ENCODE data around the gene ERN2.
"Not testable (repeated sequence)": the region's sequence is repeated elsewhere in the genome, so short reads cannot be mapped to it uniquely, and the experiment has no call there.

ERN2 gene

GRCh38 chr16:23724096-23724784, 11.2 kb upstream of the ERN2 start:
- H3K27me3 ChIP-seq (ENCODE audit: control insufficient read depth in 5 of 5, insufficient read depth in 4 of 5, low read length in 5 of 5), result no peaks in the 10 kb centered on the region
- H3K9me3 ChIP-seq (ENCODE audit: control insufficient read depth in 5 of 5, low read length in 5 of 5), result peaks cover 0 to 8% (median 6%) of the 10 kb centered on the region in 5 donors
- no peak overlapping the region for H3K27ac ChIP-seq (ENCODE audit: low read depth, low read length)
- H3K9ac ChIP-seq (ENCODE audit: low read length in 5 of 5), result no peak overlapping the region
- H3K36me3 ChIP-seq (ENCODE audit: control insufficient read depth in 5 of 5, insufficient read depth in 5 of 5, low read length in 5 of 5), result no peaks in the 10 kb centered on the region
- peaks cover 0 to 5% (median 0%) of the 10 kb centered on the region in 5 donors for H3K4me1 ChIP-seq (ENCODE audit: control insufficient read depth in 5 of 5, insufficient read depth in 5 of 5, low read length in 5 of 5)
- H3K4me3 ChIP-seq (ENCODE audit: low read depth in 1 of 5, low read length in 5 of 5), result no peak overlapping the region

- H3K27me3 ChIP-seq (ENCODE audit: control insufficient read depth in 5 of 5, insufficient read depth in 4 of 5, low read length in 5 of 5); H3K9ac ChIP-seq (ENCODE audit: low read length in 5 of 5); H3K9me3 ChIP-seq (ENCODE audit: control insufficient read depth in 5 of 5, low read length in 5 of 5); H3K36me3 ChIP-seq (ENCODE audit: control insufficient read depth in 5 of 5, insufficient read depth in 5 of 5, low read length in 5 of 5); H3K4me1 ChIP-seq (ENCODE audit: control insufficient read depth in 5 of 5, insufficient read depth in 5 of 5, low read length in 5 of 5); H3K4me3 ChIP-seq (ENCODE audit: low read depth in 1 of 5, low read length in 5 of 5); H3K27ac ChIP-seq (ENCODE audit: low read depth, low read length): not testable (repeated sequence)
These were observed 9.7 kb upstream of the ERN2 start for GRCh38 chr16:23722613-23723240.

- Histone ChIP-seq H3K27ac (ENCODE audit: low read depth, low read length) (no peak overlapping the region), H3K9ac (ENCODE audit: low read length in 5 of 5) (no peak overlapping the region), H3K9me3 (ENCODE audit: control insufficient read depth in 5 of 5, low read length in 5 of 5) (no peaks in the 10 kb centered on the region), H3K4me1 (ENCODE audit: control insufficient read depth in 5 of 5, insufficient read depth in 5 of 5, low read length in 5 of 5) (peaks cover 0 to 6% (median 2%) of the 10 kb centered on the region in 5 donors), H3K4me3 (ENCODE audit: low read depth in 1 of 5, low read length in 5 of 5) (no peak overlapping the region), H3K27me3 (ENCODE audit: control insufficient read depth in 5 of 5, insufficient read depth in 4 of 5, low read length in 5 of 5) (peaks cover 18 to 25% (median 23%) of the 10 kb centered on the region in 5 donors), H3K36me3 (ENCODE audit: control insufficient read depth in 5 of 5, insufficient read depth in 5 of 5, low read length in 5 of 5) (no peaks in the 10 kb centered on the region)
These were observed 3.5 kb upstream of the ERN2 start for GRCh38 chr16:23716484-23716883.

GRCh38 chr16:23711785-23712184, 1.2 kb downstream of the ERN2 start:
- peaks cover 5 to 19% (median 14%) of the 10 kb centered on the region in 5 donors for H3K9me3 ChIP-seq (ENCODE audit: control insufficient read depth in 5 of 5, low read length in 5 of 5)
- no peak overlapping the region for H3K4me3 ChIP-seq (ENCODE audit: low read depth in 1 of 5, low read length in 5 of 5)
- H3K36me3 ChIP-seq (ENCODE audit: control insufficient read depth in 5 of 5, insufficient read depth in 5 of 5, low read length in 5 of 5), result no peaks in the 10 kb centered on the region
- H3K27ac ChIP-seq (ENCODE audit: low read depth, low read length), result no peak overlapping the region
- peaks cover 18 to 29% (median 23%) of the 10 kb centered on the region in 5 donors for H3K27me3 ChIP-seq (ENCODE audit: control insufficient read depth in 5 of 5, insufficient read depth in 4 of 5, low read length in 5 of 5)
- H3K9ac ChIP-seq (ENCODE audit: low read length in 5 of 5), result no peak overlapping the region
- H3K4me1 ChIP-seq (ENCODE audit: control insufficient read depth in 5 of 5, insufficient read depth in 5 of 5, low read length in 5 of 5), result peaks cover 0 to 6% (median 2%) of the 10 kb centered on the region in 5 donors

- Histone ChIP-seq H3K27ac (ENCODE audit: low read depth, low read length) (no peak overlapping the region), H3K9ac (ENCODE audit: low read length in 5 of 5) (no peak overlapping the region), H3K4me1 (ENCODE audit: control insufficient read depth in 5 of 5, insufficient read depth in 5 of 5, low read length in 5 of 5) (peaks cover 0 to 6% (median 2%) of the 10 kb centered on the region in 5 donors), H3K4me3 (ENCODE audit: low read depth in 1 of 5, low read length in 5 of 5) (no peak overlapping the region), H3K36me3 (ENCODE audit: control insufficient read depth in 5 of 5, insufficient read depth in 5 of 5, low read length in 5 of 5) (no peaks in the 10 kb centered on the region), H3K9me3 (ENCODE audit: control insufficient read depth in 5 of 5, low read length in 5 of 5) (peaks cover 5 to 19% (median 14%) of the 10 kb centered on the region in 5 donors), H3K27me3 (ENCODE audit: control insufficient read depth in 5 of 5, insufficient read depth in 4 of 5, low read length in 5 of 5) (peaks cover 20 to 32% (median 23%) of the 10 kb centered on the region in 5 donors)
These were observed 2.5 kb downstream of the ERN2 start for GRCh38 chr16:23710504-23710903.

- peaks cover 0 to 6% (median 2%) of the 10 kb centered on the region in 5 donors for H3K4me1 ChIP-seq (ENCODE audit: control insufficient read depth in 5 of 5, insufficient read depth in 5 of 5, low read length in 5 of 5)
- peaks cover 20 to 33% (median 23%) of the 10 kb centered on the region in 5 donors for H3K27me3 ChIP-seq (ENCODE audit: control insufficient read depth in 5 of 5, insufficient read depth in 4 of 5, low read length in 5 of 5)
- no peaks in the 10 kb centered on the region for H3K36me3 ChIP-seq (ENCODE audit: control insufficient read depth in 5 of 5, insufficient read depth in 5 of 5, low read length in 5 of 5)
- H3K4me3 ChIP-seq (ENCODE audit: low read depth in 1 of 5, low read length in 5 of 5), result no peak overlapping the region
- H3K9ac ChIP-seq (ENCODE audit: low read length in 5 of 5), result no peak overlapping the region
- no peak overlapping the region for H3K27ac ChIP-seq (ENCODE audit: low read depth, low read length)
- peaks cover 5 to 19% (median 14%) of the 10 kb centered on the region in 5 donors for H3K9me3 ChIP-seq (ENCODE audit: control insufficient read depth in 5 of 5, low read length in 5 of 5)
These were observed 3.0 kb downstream of the ERN2 start for GRCh38 chr16:23710008-23710407.

- Histone ChIP-seq H3K27me3 (ENCODE audit: control insufficient read depth in 5 of 5, insufficient read depth in 4 of 5, low read length in 5 of 5) (peaks cover 19 to 35% (median 23%) of the 10 kb centered on the region in 5 donors), H3K4me3 (ENCODE audit: low read depth in 1 of 5, low read length in 5 of 5) (no peak overlapping the region), H3K27ac (ENCODE audit: low read depth, low read length) (no peak overlapping the region), H3K36me3 (ENCODE audit: control insufficient read depth in 5 of 5, insufficient read depth in 5 of 5, low read length in 5 of 5) (no peaks in the 10 kb centered on the region), H3K4me1 (ENCODE audit: control insufficient read depth in 5 of 5, insufficient read depth in 5 of 5, low read length in 5 of 5) (peaks cover 0 to 6% (median 2%) of the 10 kb centered on the region in 5 donors), H3K9ac (ENCODE audit: low read length in 5 of 5) (no peak overlapping the region), H3K9me3 (ENCODE audit: control insufficient read depth in 5 of 5, low read length in 5 of 5) (peaks cover 5 to 19% (median 14%) of the 10 kb centered on the region in 5 donors)
These were observed 3.5 kb downstream of the ERN2 start for GRCh38 chr16:23709536-23709935.

- Histone ChIP-seq H3K27me3 (ENCODE audit: control insufficient read depth in 5 of 5, insufficient read depth in 4 of 5, low read length in 5 of 5) (peaks cover 0 to 14% (median 4%) of the 10 kb centered on the region in 5 donors), H3K9ac (ENCODE audit: low read length in 5 of 5) (no peak overlapping the region), H3K36me3 (ENCODE audit: control insufficient read depth in 5 of 5, insufficient read depth in 5 of 5, low read length in 5 of 5) (no peaks in the 10 kb centered on the region), H3K4me3 (ENCODE audit: low read depth in 1 of 5, low read length in 5 of 5) (no peak overlapping the region), H3K9me3 (ENCODE audit: control insufficient read depth in 5 of 5, low read length in 5 of 5) (peaks cover 8 to 21% (median 19%) of the 10 kb centered on the region in 5 donors), H3K4me1 (ENCODE audit: control insufficient read depth in 5 of 5, insufficient read depth in 5 of 5, low read length in 5 of 5) (no peaks in the 10 kb centered on the region), H3K27ac (ENCODE audit: low read depth, low read length) (no peak overlapping the region)
These were observed 6.6 kb downstream of the ERN2 start for GRCh38 chr16:23706439-23706838.

- Histone ChIP-seq H3K27me3 (ENCODE audit: control insufficient read depth in 5 of 5, insufficient read depth in 4 of 5, low read length in 5 of 5) (peaks cover 0 to 10% (median 2%) of the 10 kb centered on the region in 5 donors), H3K4me1 (ENCODE audit: control insufficient read depth in 5 of 5, insufficient read depth in 5 of 5, low read length in 5 of 5) (no peaks in the 10 kb centered on the region), H3K4me3 (ENCODE audit: low read depth in 1 of 5, low read length in 5 of 5) (no peak overlapping the region), H3K36me3 (ENCODE audit: control insufficient read depth in 5 of 5, insufficient read depth in 5 of 5, low read length in 5 of 5) (no peaks in the 10 kb centered on the region), H3K9me3 (ENCODE audit: control insufficient read depth in 5 of 5, low read length in 5 of 5) (peaks cover 8 to 21% (median 18%) of the 10 kb centered on the region in 5 donors), H3K9ac (ENCODE audit: low read length in 5 of 5) (no peak overlapping the region), H3K27ac (ENCODE audit: low read depth, low read length) (no peak overlapping the region)
These were observed 7.5 kb downstream of the ERN2 start for GRCh38 chr16:23705517-23705902.

GRCh38 chr16:23704772-23705516, 8.1 kb downstream of the ERN2 start:
- H3K9ac ChIP-seq (ENCODE audit: low read length in 5 of 5), result no peak overlapping the region
- H3K36me3 ChIP-seq (ENCODE audit: control insufficient read depth in 5 of 5, insufficient read depth in 5 of 5, low read length in 5 of 5), result no peaks in the 10 kb centered on the region
- H3K27ac ChIP-seq (ENCODE audit: low read depth, low read length), result no peak overlapping the region

More at GRCh38 chr16:23704772-23705516, 8.1 kb downstream of the ERN2 start:
- H3K9me3 ChIP-seq (ENCODE audit: control insufficient read depth in 5 of 5, low read length in 5 of 5), result peaks cover 8 to 18% (median 15%) of the 10 kb centered on the region in 5 donors
- H3K4me3 ChIP-seq (ENCODE audit: low read depth in 1 of 5, low read length in 5 of 5), result no peak overlapping the region
- peaks cover 0 to 10% (median 0%) of the 10 kb centered on the region in 5 donors for H3K27me3 ChIP-seq (ENCODE audit: control insufficient read depth in 5 of 5, insufficient read depth in 4 of 5, low read length in 5 of 5)
- no peaks in the 10 kb centered on the region for H3K4me1 ChIP-seq (ENCODE audit: control insufficient read depth in 5 of 5, insufficient read depth in 5 of 5, low read length in 5 of 5)
